Epithelial cell of esophagus (primary cell): ENCODE data around the gene CTSD.

Source experiments
- DNase-seq: peaks from one replicate; pipeline ENCODE4 v3.0.0; 2010; ENCODE audit warnings: low read depth
- H3K4me3 ChIP-seq: 2 replicates; pipeline ENCODE4 v1.5.1; 2011; ENCODE audit warnings: mild to moderate bottlenecking, low read length, control low read depth
- CTCF ChIP-seq: IDR thresholded peaks from 2 replicates; pipeline ENCODE4 v1.5.1; 2011; ENCODE audit warnings: low read depth, mild to moderate bottlenecking, low read length, control low read depth, inconsistent platforms; ENCODE audit not compliant: insufficient read depth; ENCODE audit errors: missing control alignments

CTSD gene

DNA sequence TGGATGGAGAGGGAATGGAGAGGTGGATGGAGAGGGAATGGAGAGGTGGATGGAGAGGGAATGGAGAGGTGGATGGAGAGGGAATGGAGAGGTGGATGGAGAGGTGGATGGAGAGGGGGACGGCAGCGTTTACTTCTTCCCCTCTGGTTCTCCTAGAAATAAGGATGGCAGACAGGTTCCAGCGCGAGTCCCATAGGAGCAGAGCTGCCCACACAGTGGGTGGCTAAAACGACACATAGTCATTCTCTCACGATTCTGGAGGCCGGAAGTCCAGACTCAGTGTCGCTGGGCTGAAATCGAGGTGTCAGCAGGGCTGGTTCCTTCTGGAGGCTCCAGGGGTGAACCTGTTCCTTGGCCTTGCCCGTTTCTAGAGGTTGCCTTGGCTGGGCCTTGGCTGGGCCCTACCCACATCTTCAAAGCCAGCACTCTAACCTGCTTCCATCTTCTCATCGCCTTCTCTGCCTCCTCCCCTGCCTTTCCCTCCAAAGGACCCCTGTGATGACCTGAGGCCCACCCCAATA lies 12.7 kb upstream of the CTSD start:
- TF ChIP-seq CTCF: no peak
- H3K4me3 ChIP-seq: no peak overlapping the region
- DNase-seq: no peak

- no peak overlapping the region for H3K4me3 ChIP-seq
- no peak for TF ChIP-seq CTCF
- DNase-seq: no peak
Observed at GRCh38 chr11:1774886-1775285, 11.2 kb upstream of the CTSD start.

DNA sequence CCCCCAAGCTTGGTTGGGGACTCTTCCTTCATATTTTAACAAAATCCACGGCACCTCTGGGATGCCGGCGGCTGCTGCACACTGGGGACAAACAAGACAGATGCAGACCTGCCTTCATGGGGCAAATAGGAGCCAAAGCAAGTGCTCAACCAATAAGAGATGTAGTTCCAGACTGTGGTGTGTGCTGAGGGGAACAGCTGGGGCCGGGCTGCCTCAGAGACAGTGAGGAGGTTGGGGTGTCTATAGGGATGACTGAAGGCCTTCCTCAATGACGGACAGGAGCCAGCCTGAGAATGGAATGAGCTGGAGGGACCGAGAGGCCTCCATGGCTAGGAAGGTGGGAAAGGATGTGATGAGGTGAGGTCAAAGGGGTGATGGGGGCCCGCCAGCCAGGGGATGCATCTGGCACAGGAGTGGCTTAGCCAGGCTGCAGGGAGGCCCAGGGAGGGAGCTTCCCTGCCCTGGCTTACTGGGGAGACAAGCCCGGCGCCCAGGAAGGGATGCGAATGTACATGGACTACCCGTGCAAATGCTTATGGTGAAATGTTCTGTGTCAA lies 10.3 kb upstream of the CTSD start:
- DNase-seq: no peak
- H3K4me3 ChIP-seq: no peak overlapping the region
- no peak for TF ChIP-seq CTCF

GRCh38 chr11:1773131-1773993 lies 9.6 kb upstream of the CTSD start:
- no peak for TF ChIP-seq CTCF

DNA sequence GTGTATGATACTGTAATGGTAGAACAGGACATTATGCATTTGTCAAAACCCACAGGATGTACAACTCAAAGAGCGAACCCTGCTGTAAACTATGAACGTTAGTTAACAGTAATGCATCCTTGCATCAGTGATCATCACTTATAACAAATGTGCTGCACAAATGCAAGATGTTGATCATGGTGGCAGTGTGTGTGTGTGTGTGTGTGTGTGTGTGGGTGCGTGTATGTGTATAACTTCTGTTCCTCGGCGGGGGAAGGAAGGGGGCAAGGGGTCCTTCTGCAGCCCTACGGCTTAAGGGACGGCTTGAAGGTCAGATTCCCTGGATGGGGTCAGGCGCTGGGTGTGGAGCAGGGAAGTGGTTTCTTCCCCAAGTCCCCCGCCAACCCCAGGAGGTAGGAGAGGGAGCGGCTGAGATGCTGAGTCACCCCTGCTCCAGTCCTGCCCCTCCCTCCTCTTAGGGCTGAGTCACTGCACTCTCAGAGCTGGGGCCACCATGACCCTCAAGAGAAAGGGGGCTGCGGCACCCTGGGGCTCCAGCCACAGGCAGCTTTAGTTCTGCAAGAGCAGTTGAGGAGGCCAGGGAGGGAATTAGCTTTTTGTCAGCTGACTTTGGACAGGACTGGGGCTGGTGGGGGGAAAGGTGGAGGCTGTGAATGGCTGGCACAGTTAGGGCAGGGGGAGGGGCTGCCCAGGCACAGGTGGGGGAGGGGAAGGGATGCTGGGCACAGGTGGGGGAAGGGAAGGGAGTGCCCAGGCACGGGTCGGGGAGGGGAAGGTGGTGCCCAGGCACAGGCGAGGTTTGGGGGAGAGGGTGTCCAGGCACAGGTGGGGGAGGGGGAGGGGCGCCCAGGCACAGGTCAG lies 8.8 kb upstream of the CTSD start:
- no peak overlapping the region for H3K4me3 ChIP-seq
- TF ChIP-seq CTCF: no peak
- peak; percentile 91 for DNase-seq

More at GRCh38 chr11:1773131-1773993, 9.6 kb upstream of the CTSD start:
- no peak for DNase-seq
- no peak overlapping the region for H3K4me3 ChIP-seq

GRCh38 chr11:1771700-1772099 lies 8.0 kb upstream of the CTSD start:
- DNase-seq: peak; percentile 76
- no peak overlapping the region for H3K4me3 ChIP-seq
- TF ChIP-seq CTCF: no peak
